Activated T-helper 9 cell treated with anti-CD3 and anti-CD28 coated beads, Interleukin-2, amount 50 U/mL, for 16 hours (primary cell): ENCODE data around the gene OR5V1.
"Not testable (repeated sequence)": the region's sequence is repeated elsewhere in the genome, so short reads cannot be mapped to it uniquely, and the experiment has no call there.

ENCODE experiments used
- DNase-seq: peaks from one replicate; pipeline ENCODE4 v3.0.0-alpha.2; 2020; ENCODE audit warnings: low read depth

OR5V1 gene

DNA sequence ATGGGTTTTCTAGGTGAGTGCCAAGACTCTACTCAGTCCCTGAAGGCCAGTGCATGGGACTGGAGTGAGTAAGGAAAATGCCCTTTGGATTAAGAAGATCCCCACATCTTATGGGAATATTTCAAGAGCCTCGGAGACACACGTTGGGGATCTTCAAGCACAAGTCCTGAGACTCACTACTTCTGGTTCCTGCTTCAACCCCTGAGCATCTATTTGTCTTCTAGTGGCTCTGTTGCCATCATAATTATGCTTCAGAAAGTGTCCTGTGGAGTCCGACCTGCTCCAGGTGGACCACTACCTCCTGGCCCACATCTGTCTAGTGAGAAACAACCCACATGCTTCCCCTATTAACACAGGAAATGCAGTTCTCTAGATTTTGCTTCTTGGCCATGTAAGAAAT is at the start of gene OR5V1:
OR5V1 (minus strand) TSS at position 101 of the 400 bp plus-strand sequence. CDS start 12,670 bp downstream, outside the sequence.
- DNase-seq = no peak

DNA sequence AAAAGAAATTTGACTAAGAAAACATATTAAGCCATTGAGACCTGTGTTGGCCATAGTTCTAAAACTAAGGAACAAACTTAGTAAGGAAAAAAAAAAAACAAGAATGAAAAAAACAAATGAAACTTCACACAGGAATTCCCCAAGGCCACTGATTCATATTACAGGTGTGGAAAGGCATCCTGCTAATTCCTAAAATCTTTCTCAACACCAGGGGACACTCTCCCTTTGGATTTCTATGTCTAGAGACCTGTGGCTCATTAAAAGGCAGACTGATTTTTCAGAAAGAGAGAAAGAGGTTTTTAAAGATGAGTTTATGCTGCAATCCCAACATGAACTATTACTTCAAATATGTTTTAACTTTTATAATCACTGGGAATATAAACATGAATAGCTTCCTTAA is 45.9 kb upstream of the OR5V1 start, which contains the start of gene OR12D1:
OR12D1 (plus strand) TSS at position 341 of the 400 bp plus-strand sequence.
- DNase-seq = no peak

DNA sequence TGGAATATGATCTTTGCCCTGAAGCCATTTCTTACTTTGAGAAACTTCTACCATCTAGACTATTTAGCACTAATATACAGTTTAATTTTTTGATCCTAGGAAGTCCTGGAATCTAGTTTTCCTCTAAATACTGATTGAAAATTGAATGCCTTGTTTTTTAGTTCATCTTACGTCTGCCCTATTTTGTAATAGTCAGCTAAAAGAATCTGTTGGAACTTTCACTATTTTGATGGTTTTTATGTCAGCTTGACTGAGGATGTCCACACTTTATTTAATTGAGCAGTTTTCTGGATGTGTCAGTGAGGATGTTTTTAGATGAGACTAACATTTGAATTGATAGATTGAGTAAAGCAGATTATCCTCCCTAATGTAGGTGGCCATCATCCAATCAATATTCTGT is 35.1 kb upstream of the OR5V1 start:
- no peak for DNase-seq

DNA sequence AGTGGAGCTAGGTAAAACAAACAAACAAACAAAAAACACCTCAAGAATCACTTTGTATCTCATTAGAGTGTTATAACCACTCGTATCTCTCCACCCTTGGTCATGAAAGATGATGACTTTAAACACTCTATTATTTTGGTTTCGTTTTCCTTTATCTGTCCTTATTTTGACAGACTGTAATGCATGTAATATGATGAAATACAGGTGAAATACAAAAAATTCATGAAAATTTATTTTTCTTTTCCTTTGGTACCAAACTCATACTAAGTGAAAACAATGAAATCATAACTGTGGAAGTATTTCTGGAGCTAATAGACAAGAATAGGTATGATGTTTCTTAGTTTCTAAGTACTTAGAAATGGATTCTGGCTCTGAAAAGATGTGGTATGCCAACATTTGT is 30.9 kb upstream of the OR5V1 start:
- no peak for DNase-seq

DNA sequence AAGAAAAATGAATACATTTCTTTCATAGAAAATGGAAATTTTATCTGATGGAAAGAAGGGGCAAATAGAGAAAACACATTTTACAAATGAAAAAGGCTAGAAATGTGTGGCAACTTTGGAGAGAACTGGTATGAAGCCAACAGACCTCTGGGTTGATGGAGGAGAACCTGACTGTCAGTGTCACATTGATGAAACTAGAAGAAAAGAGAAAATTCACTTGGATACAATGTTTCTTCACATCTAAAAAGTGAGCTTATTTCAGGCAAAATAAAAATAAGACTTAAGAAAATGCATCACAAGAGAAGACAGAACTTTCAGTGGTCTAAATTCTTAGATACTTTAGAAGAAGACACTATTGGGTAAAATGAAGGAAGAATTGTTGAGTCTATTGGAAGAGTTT is 26.7 kb upstream of the OR5V1 start, which contains the start of gene OR12D2:
OR12D2 (plus strand) TSS at position 301 of the 400 bp plus-strand sequence. CDS start 1,069 bp downstream, outside the sequence.
- no peak for DNase-seq

DNA sequence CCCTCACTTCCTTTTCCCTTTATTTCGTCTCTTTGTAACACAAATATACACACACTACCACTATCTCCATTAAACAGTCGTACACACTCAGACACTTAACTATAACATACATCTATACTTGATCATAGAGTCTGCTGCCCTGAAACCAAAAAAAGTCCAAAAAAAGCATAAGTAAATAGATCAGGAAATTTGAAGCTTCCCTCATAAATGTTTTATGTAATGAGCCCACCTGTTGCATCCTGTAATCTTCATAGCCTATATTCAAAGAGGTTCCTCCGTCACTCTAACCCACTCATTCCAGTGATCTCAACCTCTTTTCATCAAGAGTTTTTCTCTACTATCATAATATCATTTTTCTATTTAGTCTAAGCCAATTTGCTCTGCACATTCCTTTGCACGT is 19.9 kb upstream of the OR5V1 start:
- DNase-seq = no peak

DNA sequence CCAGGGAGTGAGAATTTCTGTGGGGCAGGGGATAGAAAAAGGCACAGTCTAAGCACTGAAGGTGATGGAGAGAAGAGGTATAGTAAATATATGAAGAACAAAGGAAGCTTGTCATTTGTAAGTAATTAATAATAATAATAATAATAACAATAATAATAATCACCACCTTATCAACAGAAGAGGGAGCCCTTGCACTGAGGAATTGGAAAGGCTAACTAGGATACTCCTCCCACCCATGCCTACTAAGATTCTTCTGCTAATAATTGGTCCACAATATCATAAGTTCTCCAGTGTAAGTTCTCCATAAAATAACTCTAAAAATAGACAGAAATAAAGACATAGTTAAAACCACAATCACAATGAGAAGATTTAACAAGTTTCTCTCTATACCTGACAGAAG is 7.3 kb upstream of the OR5V1 start:
- DNase-seq = no peak

DNA sequence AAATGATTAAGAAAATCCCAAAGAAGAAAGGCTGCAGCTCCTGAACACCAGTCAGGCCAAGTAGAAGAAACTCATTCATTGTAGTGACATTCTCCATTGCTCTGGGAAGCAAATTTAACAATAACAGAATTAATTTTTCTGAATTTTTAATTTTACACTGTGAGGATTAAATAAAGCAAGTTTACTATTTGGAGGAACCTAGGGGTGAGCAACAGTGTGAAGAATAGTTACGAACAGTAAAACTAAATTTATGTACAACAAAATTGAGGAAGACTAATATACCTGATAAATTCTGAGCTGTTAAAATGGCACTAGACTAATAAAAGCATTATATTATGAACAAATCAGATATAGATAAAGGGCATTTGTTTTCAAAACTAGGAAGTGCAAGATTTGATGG is 6.5 kb upstream of the OR5V1 start, which contains the start of gene OR12D3:
OR12D3 (minus strand) TSS at position 101 of the 400 bp plus-strand sequence; CDS start at position 97, 4 bp downstream.
- DNase-seq = no peak

DNA sequence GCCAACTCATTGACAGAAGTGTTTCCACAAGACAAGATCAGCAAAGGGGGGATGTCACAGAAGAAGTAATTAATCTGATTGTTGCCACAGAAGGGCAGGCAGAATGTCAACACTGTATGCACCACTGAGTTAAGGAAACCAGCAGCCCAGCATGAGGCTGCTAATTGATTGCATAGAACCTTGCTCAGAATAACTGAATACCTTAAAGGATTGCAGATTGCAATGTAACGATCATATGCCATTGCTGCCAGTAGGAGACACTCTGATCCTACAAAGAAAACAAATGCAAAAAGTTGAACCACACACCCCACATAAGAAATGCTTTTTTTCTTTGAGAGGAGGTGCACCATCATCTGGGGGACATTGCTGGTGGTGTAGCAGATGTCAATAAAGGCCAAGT is 13.1 kb downstream of the OR5V1 start:
- no peak for DNase-seq

DNA sequence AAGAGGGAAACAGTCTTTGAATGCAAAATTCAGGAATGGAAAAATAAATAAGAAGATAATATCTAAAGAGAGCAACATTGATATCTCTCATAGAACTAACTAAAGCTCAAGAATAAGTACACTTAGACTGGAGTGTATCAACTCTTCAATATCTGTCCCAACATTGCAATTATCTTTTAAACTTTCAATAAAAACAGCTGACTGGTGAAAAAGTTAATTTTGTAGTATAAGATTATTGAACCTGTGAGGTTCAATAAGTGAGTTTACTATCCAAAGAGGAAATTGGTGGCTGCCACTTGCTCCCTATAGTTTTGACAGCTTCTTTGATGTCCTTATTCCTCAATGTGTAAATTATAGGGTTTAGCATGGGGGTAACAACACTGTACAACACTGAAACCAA is 13.7 kb downstream of the OR5V1 start:
- no peak for DNase-seq

DNA sequence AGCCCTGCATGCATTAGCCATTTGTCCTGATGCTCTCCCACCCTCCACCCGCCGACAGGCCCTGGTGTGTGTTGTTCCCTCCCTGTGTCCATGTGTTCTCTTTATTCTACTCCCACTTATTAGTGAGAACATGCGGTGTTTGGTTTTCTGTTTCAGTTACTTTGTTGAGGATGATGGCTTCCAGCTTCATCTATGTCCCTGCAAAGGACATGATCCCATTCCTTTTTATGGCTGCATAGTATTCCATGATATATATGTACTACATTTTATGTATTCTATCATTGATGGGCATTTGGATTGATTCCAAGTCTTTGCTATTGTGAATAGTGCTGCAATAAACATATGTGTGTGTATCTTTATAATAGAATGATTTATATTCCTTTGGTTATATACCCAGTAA is 19.3 kb downstream of the OR5V1 start:
- not testable (repeated sequence) for DNase-seq

DNA sequence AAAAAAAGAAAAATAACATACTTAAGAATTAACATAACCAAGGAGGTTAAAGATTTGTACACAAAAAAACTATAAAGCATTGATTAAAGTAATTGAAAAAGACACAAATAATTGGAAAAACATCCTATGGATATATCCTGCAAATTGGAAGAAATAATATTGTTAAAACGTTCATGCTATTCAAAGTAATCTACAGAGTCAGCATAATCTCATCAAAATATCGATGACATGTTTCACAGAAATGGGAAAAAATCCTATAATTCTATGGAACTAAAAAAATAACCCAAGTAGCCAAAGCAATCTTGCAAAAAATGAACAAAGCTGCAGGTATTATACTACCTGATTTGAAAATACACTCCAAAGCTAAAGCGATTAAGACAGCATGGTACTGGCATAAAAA is 23.3 kb downstream of the OR5V1 start:
- no peak for DNase-seq

DNA sequence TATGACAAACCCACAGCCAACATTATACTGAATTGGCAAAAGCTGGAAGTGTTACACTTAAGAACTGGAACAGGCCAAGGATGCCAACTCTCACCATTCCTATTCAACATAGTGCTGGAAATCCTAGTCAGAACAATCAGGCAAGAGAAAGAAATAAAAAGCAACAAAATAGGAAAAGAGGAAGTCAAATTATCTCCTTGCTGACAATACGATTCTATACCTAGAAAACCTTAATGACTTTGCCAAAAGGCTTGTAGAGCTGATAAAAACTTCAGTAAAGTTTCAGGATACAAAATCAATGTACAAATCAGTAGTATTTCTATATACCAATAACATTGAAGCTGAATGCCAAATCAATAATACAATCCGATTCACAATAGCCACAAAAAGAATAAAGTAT is 32.4 kb downstream of the OR5V1 start:
- no peak for DNase-seq

DNA sequence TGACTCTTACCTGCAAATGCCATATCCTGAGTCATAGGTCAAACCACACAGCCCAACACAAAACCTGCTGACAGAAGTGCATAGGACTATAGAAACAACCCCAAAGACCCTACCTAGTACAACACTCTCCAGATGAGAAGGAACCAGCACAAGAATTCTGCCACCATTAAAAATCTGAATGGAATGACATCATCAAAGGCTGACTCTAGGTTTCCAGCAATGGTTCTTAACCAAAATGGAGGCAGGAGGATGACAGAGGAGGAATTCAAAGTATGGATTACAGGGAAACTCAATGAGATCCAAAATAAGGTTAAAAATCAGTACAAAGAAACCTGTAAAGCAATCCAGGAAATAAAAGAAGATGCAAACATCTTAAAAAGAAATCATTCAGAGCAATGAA is 36.0 kb downstream of the OR5V1 start:
- no peak for DNase-seq

DNA sequence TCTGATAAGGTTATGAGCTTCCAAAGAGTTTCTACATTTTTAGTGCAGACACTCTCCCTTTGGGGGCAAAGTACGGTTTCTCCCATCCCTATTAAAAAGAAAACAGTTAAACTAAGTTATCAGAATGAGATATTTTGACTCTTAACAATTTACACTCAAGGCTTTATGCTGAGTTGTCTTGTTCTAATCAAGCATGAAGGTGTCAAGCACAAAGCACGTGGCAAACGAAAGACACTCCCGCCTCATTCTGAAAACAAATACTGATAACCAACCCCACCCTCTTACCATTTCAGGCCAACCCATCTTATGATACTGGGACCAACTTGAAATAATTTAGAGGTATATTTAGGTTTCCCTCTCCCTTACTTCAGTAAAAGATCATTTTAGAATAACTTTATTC is 42.9 kb downstream of the OR5V1 start:
- DNase-seq = no peak

DNA sequence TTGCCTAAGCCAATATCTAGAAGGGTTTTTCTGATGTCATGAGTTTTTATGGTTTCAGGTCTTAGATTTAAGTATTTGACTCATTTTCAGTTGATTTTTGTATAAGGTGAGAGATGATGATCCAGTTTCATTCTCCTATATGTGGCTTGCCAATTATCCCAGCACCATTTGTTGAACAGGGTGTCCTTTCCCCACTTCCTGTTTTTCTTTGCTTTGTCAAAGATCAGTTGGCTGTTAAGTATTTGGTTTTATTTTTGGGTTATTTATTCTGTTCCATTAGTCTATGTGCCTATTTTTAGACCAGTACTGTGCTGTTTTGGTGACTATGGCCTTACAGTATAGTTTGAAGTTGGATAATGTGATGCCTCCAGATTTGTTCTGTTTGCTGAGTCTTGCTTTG is 45.3 kb downstream of the OR5V1 start:
- DNase-seq = not testable (repeated sequence)

DNA sequence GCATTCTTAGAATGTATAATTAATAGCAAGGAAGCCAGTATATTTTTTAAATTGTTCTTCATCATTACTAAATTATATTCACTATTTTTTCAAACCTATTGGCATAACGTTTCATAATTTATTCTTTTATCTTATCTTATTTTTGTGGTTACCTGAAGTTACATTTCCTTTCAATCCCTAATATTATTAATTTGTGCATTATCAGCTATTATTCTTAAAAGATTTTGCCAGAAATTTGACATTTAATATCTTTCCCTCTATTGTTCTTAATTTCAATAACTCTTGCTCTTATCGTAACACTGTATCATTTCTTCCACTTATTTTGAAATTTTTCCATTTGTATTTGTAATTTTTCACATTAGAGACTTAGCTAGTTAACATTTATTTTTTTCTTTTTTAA is 48.7 kb downstream of the OR5V1 start:
- no peak for DNase-seq
